HG02610 (cell line): Measurements from ENCODE around the gene BRAF.
"Not testable (repeated sequence)": the region's sequence is repeated elsewhere in the genome, so short reads cannot be mapped to it uniquely, and the experiment has no call there.

Source experiments
- ATAC-seq: cut with Tn5 transposase; IDR thresholded peaks from one replicate; pipeline ENCODE4 v1.9.1; 2021; ENCODE audit warnings: mild to moderate bottlenecking, moderate library complexity; ENCODE audit not compliant: unreplicated experiment

Gene BRAF

DNA sequence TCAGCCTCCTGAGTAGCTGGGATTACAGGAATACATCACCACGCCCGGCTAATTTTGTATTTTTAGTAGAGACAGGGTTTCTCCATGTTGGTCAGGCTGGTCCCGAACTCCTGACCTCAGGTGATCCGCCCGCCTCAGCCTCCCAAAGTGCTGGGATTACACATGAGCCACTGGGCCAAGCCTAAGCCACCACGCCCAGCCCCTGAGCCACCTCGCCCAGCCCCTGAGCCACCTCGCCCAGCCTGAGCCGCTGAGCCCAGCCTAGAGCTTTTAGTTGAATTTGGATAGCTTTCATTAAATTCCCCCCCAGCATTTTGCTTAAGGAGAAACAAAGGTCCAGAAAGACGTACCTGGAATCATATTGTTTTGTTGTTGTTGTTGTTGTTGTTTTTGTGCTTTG lies 254.9 kb downstream of the BRAF start:
- not testable (repeated sequence) for ATAC-seq

DNA sequence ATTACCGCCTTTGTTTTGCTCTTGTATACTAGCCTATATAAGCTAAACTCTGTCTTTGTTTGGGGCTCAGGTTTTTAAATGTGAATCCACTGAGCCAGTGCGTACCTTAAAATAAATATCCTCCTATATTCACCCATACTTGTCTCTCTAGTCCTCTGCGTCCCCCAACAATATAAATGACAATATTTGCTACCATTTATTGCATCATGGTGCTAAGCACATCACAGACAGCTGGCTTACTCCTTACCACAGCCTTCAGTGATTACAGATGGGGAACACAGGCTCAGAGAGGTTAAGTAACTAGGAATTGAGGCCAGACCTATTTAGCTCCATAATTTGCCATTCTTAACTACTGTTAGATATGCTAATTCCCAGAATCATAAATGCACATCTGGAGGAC lies 255.4 kb downstream of the BRAF start:
- no peak for ATAC-seq
